ENCODE data around the gene NEURL1B.
"Not testable (repeated sequence)": the region's sequence is repeated elsewhere in the genome, so short reads cannot be mapped to it uniquely, and the experiment has no call there.

Gene NEURL1B

DNA sequence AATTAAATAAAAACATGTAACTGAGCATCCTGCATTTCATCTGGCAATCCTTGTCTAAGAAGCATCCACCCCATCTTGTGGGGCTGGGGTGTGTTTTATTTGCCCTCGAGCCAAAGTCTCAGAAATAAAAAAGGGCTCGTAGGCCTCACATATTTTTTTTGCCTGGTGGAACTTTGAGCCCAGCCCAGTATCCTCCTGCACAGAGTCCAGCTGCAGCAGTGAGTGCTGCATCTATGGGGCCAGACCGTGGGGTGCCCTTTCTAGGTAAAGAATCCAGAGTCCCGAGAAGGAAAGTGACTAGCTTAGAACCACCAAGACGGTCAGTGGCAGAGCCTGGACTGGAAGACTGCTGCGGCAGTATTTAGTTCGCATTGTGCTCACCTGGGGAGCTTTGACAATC is 33.1 kb downstream of the NEURL1B start:
- DNase-seq (ENCODE audit: low spot score), result no peak
- no peak for TF ChIP-seq CTCF (IDR thresholded peaks at IDR 0.05; ENCODE audit: extremely low read depth, missing control alignments)

DNA sequence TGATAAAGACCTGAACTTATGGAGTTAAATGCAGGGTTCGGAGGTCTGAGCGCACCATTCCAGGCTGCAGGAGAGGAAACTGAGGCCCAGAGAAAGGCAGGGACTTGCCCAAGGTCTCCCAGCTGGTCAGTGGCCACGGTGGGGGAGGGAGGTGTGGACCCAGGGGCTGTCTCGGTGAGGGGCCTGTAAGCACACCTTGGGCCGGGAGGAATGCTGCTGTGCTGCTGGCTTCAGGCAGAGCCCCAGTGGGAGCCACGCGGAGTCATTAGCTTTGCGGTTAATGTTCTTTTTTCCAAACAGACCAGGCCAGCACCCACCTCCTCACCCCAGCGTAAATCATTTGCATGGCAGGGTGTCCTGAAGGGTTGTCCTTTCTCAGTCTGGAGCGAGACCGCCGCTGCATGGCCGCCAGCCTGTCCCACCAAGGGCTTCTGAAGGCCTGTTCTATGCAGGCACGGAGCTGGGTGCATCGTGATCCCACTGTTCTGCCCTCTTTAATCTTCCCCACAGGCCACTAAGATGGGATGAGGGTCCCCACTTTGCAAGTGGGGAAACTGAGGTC is 35.9 kb downstream of the NEURL1B start:
- TF ChIP-seq CTCF (IDR thresholded peaks at IDR 0.05; ENCODE audit: extremely low read depth, missing control alignments), result no peak
- DNase-seq (ENCODE audit: low spot score), result no peak

GRCh38 chr5:172678362-172678874 is 37.4 kb downstream of the NEURL1B start:
- DNase-seq (ENCODE audit: low spot score), result not testable (repeated sequence)

DNA sequence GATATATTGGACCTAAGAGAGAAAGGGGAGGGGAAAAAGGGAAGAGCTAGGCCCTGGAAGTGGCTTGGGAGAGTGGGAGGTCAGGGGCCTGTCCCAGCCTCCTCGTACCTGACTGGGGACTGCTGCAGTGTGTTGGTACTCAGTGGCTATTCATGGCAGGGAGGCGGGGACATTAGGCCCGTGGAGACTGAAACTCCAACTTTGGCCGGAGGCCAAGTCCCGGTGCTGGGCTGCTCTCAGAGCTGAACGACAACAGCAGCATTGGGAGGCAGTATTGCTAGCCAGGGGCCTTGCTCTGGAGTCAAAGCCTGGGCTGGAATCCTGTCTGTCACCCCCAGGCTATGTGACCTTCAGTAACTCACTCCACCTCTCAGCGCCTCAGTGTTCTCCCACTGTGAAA is 37.8 kb downstream of the NEURL1B start:
- DNase-seq (ENCODE audit: low spot score), result no peak
- no peak for TF ChIP-seq CTCF (IDR thresholded peaks at IDR 0.05; ENCODE audit: extremely low read depth, missing control alignments)

GRCh38 chr5:172679628-172680212 is 38.7 kb downstream of the NEURL1B start:
- no peak for DNase-seq (ENCODE audit: low spot score)
- no peak for TF ChIP-seq CTCF (IDR thresholded peaks at IDR 0.05; ENCODE audit: extremely low read depth, missing control alignments)

- DNase-seq (ENCODE audit: low spot score), result no peak
- TF ChIP-seq CTCF (IDR thresholded peaks at IDR 0.05; ENCODE audit: extremely low read depth, missing control alignments), result no peak
These were observed 39.9 kb downstream of the NEURL1B start for GRCh38 chr5:172680921-172681320.

DNA sequence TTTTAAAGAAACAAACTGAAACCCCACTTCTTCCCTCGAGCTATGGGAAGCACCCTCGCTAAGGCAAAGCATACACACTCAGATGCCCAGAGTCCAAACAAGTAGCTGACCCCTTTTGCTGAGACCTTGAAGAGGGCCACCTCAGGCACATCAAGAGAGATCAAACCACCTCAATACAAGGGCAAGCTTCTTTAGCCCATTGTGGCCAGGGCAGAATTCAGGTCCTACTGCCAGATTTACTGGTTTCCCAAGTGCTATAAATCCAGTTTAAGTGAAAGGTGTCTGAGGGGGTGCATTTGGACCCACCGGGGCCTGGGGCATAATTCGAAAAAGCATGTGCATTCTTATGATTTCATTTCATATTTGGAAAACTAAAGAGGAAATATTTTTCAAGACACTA is 40.4 kb downstream of the NEURL1B start:
- no peak for DNase-seq (ENCODE audit: low spot score)
- no peak for TF ChIP-seq CTCF (IDR thresholded peaks at IDR 0.05; ENCODE audit: extremely low read depth, missing control alignments)

- no peak for DNase-seq (ENCODE audit: low spot score)
- no peak for TF ChIP-seq CTCF (IDR thresholded peaks at IDR 0.05; ENCODE audit: extremely low read depth, missing control alignments)
These were observed 42.2 kb downstream of the NEURL1B start for GRCh38 chr5:172683264-172683644.
